GM19468 (cell line): ENCODE results near the gene ADARB2.

Source experiments
- ATAC-seq: cut with Tn5 transposase; IDR thresholded peaks from one replicate; pipeline ENCODE4 v1.9.1; 2021; ENCODE audit warnings: mild to moderate bottlenecking, moderate library complexity, moderate number of reproducible peaks; ENCODE audit not compliant: unreplicated experiment; ENCODE audit errors: extremely low read depth

Gene ADARB2

GRCh38 chr10:1516492-1517165, 220.7 kb downstream of the ADARB2 start:
- no peak for ATAC-seq

DNA sequence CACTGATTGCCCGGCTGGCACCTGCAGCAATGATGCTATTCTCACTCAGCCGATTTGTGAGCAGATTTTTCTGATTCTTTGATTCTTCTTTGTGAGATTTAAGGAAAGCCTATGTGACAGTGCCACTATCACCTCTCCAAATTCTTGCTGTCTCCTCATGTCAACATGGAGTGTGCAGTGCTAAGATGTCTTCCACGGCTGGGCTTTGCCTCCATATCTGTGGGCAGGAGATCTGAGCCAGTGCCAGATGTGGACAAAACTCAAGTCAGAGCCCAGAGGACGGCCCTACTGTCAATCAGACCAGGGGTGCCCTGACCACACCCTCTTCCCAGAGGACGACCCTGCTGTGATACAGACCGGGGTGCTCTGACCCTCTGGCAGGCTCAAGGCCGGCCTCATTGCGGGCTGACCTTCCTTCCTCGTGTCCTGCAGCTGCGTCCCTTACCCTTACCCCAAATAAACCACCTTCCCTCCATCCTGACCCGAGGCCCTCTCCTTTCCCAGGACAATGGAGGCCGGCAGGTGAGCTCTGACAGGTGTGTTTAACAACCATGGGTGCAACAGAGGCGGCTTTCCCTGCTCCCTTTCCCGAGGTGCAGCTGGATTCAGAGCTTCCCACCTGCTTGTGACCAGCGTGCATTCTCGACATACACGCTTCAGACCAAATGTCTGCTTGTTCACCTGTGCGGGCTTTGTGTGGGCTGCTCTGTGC, 221.4 kb downstream of the ADARB2 start:
- no peak for ATAC-seq

- no peak for ATAC-seq
Observed at GRCh38 chr10:1515121-1515779, 222.1 kb downstream of the ADARB2 start.

DNA sequence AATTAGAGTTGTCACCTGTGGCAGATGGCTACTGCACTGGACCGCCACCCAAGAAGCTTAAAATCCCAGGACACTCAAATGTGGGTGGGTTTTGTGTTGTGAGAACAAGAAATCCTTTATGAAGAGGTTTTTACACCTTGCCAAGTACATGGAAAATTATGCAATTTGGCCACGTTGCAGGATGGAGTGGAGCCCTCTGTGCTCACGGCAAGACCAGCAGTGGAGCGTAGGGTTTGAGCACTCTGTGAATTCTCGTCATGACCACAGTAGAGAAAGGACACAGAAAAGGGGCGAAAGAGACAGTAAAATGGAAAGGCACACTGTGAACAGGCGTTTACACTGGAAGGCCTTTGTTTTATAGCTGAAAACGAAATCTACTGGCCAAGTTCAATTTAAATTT, 222.6 kb downstream of the ADARB2 start:
- ATAC-seq = no peak

- ATAC-seq = no peak
Observed at GRCh38 chr10:1513221-1513620, 224.1 kb downstream of the ADARB2 start.

DNA sequence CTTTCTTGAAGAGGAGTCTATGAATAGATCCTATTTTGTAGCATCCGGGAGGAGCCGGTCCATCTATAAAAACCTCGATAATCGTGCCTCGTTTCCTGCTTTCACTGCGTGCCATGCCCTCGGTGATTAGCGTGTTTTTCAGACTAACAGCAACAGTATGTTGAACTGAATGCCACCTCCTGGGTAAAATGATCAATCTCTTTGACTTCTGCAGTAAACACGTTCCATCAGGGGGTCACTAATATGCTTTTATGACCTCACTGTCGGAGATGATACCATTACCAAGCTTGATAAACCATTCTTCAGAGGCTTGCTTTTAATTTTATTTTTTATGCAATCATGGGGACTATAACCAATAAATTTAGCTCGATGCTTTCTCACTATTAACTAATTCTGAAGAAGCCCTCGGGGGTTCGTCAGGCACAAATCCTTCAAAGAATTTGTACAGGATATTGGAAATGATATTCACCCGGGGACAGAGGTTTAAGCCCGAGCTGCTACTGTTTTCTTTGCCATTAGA, 228.3 kb downstream of the ADARB2 start:
- no peak for ATAC-seq

DNA sequence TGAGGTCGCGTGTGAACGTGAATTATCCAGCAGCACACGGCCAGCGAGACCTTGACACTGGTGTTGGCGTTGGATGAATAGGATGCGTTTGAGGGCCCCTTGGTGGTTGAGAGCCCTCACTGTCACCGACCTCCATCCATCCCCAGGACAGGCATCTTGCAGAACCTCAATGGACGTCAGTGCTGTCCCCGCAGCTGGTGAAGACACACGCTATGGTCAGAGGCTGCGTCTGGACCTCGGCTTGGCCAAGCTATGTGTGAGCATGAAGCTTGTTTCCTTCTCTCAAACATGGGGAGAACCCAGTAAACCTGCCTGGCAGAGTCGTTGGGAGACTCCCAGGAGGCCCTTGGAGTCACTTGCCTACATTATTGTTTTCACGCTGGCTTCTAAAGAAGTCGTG, 229.2 kb downstream of the ADARB2 start:
- no peak for ATAC-seq

DNA sequence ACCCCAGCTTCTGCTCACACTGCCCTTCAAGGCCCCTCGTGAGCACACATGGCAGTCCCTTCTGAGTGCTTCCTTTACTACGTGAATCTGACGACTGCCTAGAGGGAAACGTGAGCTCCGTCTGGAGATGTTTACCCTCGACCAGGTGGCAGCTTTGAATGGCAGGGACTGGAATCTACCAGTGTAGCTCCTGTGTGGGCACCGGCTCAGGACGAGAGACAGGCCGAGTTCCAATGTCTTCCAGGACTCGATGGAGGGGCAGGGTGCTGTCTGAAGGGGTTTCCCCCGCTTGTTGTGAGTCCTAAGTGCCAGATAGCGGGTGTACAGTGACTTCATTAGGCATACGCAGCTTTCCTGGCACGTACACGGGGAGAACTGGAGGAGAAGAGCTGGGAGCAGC, 229.9 kb downstream of the ADARB2 start:
- no peak for ATAC-seq

- ATAC-seq = no peak
Observed at GRCh38 chr10:1504940-1505339, 232.4 kb downstream of the ADARB2 start.

GRCh38 chr10:1504286-1504685, 233.0 kb downstream of the ADARB2 start:
- ATAC-seq = no peak

DNA sequence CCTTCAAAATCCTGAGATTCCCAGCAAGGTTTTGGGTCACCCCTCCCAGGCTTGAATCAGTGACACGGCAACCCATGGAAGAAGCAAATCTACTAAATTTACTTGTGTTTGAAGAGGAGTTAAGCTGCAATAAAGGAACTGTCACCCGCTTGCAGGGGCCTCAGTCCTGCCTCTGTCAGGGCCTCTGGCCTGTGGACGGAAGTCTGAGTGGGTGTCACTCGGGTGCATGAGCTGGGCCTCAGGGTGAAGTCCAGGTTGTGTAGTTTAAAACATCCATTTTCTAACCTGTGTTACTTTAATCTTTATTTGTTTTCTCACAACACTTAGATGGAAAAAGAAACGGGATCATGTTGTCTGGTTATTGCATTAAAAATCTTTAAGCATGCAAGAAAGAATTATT, 234.9 kb downstream of the ADARB2 start:
- no peak for ATAC-seq

- ATAC-seq = no peak
Observed at GRCh38 chr10:1499359-1499957, 237.9 kb downstream of the ADARB2 start.

DNA sequence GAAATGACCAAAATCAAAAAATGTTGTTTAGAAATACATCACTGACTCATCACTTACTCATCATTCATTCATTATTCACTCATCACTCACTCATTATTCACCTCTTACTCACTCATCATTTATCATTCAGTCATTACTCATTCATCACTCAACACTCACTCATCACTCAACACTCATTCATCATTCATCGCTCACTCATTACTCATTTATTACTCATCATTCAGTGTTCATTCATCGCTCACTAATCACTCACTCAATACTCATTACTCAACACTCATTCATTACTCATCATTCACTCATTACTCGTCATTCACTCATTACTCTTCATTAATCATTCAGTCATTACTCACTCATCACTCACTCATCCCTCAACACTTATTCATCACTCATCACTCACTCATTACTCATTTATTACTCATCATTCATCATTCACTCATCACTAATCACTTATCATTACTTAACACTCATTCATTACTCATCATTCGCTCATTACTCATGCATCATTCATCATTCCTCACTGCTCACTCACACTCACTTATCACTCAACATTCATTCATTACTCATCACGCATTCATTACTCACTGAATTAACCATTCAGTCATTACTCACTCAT, 238.5 kb downstream of the ADARB2 start:
- ATAC-seq = no peak

- no peak for ATAC-seq
Observed at GRCh38 chr10:1495915-1496517, 241.3 kb downstream of the ADARB2 start.

DNA sequence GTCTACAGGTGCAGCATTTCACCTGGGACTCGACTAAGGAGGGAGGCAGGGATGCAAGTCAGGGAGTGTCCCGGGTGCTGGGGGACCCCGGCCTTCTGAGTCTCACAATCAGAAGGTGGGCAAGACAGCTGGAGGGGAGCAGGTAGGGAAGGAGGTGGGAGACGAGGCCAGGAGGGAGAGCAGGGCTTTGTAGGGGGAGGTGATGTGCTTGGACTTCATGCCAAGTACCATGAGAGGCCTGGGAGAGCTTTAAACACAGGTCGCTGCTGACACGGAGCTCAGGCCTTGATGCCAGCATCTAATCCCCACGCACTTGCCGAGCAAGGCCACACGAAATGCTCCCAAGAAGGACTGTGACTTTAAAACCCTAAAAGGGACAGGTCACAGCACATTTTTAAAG, 244.7 kb downstream of the ADARB2 start:
- no peak for ATAC-seq

DNA sequence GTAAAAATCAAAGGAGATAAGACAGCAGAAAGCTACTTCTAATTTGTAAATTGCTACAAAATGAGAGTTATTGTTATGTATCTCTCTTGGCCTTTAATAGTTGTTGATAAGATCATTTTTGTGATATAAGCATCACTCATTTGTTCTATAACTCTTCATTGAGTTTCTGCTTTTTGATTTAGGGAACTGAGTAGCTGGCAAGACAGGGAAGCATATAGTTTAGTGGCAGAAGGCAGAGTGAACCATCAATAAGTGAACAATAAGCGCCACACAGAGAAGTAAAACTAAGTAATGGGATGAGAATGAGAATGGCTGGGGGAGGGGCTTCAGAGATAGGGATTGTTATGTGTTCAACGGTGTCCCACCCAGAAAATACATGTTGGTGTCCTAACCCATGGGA, 245.4 kb downstream of the ADARB2 start:
- ATAC-seq = no peak

GRCh38 chr10:1489801-1490200, 247.5 kb downstream of the ADARB2 start:
- no peak for ATAC-seq

DNA sequence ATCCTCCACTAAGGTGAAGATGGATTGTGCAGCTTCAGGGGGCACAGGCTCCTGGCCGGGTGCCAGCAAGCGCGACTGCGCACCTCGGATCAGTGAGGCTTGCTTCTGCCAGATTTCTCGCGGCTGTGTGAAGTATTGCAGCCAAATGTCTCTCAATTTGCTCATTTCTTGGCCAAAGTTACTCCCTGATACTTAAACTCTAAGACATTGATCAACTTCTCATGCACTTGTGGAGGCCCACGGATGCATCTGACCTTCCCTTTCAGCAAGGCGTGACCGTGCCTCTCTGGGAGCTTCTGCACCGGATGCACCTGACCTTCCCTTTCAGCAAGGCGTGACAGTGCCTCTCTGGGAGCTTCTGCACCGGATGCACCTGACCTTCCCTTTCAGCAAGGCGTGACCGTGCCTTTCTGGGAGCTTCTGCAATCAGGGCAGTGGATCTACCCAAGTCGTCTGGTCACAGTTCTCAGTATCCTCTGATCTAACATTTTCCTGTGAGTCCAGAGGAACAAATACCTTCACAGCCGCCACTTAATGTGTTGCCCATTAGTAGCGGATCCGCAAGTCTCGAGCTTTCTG, 248.3 kb downstream of the ADARB2 start:
- peak; percentile 97 for ATAC-seq

- no peak for ATAC-seq
Observed at GRCh38 chr10:1486841-1487687, 250.3 kb downstream of the ADARB2 start.
